K562 (cell line): ENCODE results near the gene TINAG. TPM values are rescaled to one million over a fixed set of nuclear protein-coding genes. Genes with fewer than 3 reads are reported as not detected.

ENCODE experiments used
- ATAC-seq: fragments of 200-7000 bp; cut with Tn5 transposase; 3 replicates; pipeline ENCODE4 v1.9.1; 2020; ENCODE audit warnings: moderate library complexity
- BruUV-seq: library from RNA; stranded (reverse); fragments of 400-500 nt; replicated peaks from 2 replicates; lab custom pipeline; 2021; lab: Mats Ljungman, UMichigan
- CTCF ChIA-PET: fragments of 300-600 bp; formaldehyde crosslinking; extraction: SDS; loops from one replicate; lab custom pipeline; 2021; ENCODE audit warnings: low intra/inter-chr PET ratio; lab: Yijun Ruan, JAX
- POLR2A ChIA-PET: fragments of 300-600, 350-650 bp; sonication (Branson Sonifier 250); formaldehyde crosslinking; extraction: SDS; loops from one replicate; lab custom pipeline; 2021; ENCODE audit warnings: antibody characterized with exemption, inconsistent platforms; lab: Yijun Ruan, JAX
- DNase-seq, 4 experiments: peaks; one replicate each; pipeline versions ENCODE4 v3.0.0 to v3.0.0-alpha.2; 2011 to 2018; ENCODE audit warnings: low spot score in 3 of 4, mixed read lengths in 3 of 4; ENCODE audit errors: extremely low read depth in 1 of 4
- FAIRE-seq: peaks from 2 replicates; lab custom pipeline; 2011; peaks lifted over from hg19 to GRCh38; lab: Jason Lieb, UNC
- H2AFZ ChIP-seq: 2 replicates; pipeline ENCODE4 v1.6.0; 2011; ENCODE audit warnings: low read depth, low read length, control low read depth, inconsistent platforms
- H3K27ac ChIP-seq: fragments of 200-600 bp; 3 replicates; pipeline ENCODE4 v1.8.0; 2011; ENCODE audit warnings: low read depth, mild to moderate bottlenecking, control low read depth, inconsistent platforms, low read length, moderate library complexity, mixed read lengths; ENCODE audit errors: extremely low read depth
- H3K27me3 ChIP-seq, 2 experiments: fragments of 300-600 bp in 1 of 2; 2 replicates in 1 of 2; 3 replicates in 1 of 2; pipeline versions ENCODE4 v1.6.0 to v1.8.0; 2011; ENCODE audit warnings: inconsistent platforms in 2 of 2, low read length in 2 of 2, mild to moderate bottlenecking in 1 of 2, mixed read lengths in 1 of 2, moderate library complexity in 1 of 2; ENCODE audit not compliant: control insufficient read depth in 2 of 2, insufficient read depth in 2 of 2
- H3K36me3 ChIP-seq: fragments of 300-600 bp; 3 replicates; pipeline ENCODE4 v1.8.0; 2011; ENCODE audit warnings: mild to moderate bottlenecking, low read length, inconsistent platforms; ENCODE audit not compliant: control insufficient read depth, insufficient read depth
- H3K4me1 ChIP-seq, 2 experiments: fragments of 200-600 bp in 1 of 2; replicated peaks in 1 of 2; 2 replicates in 1 of 2; 3 replicates in 1 of 2; pipeline versions ENCODE4 v1.5.1 to v1.8.0; 2011; ENCODE audit warnings: inconsistent platforms in 2 of 2, low read length in 2 of 2, mild to moderate bottlenecking in 1 of 2, mixed read lengths in 1 of 2, moderate library complexity in 1 of 2; ENCODE audit not compliant: control insufficient read depth in 2 of 2, insufficient read depth in 2 of 2
- H3K4me2 ChIP-seq: 2 replicates; pipeline ENCODE4 v1.6.1; 2011; ENCODE audit warnings: low read length, control low read depth, inconsistent platforms, mixed read lengths; ENCODE audit not compliant: insufficient read depth
- H3K4me3 ChIP-seq: fragments of 200-600 bp; sonication (generic), shearing (Covaris generic); 2 replicates; pipeline ENCODE4 v1.5.1; 2016; ENCODE audit warnings: control low read depth, inconsistent platforms
- H3K79me2 ChIP-seq: fragments of 200-600 bp; 3 replicates; pipeline ENCODE4 v1.8.0; 2011; ENCODE audit warnings: low read length, inconsistent platforms; ENCODE audit not compliant: control insufficient read depth, insufficient read depth
- H3K9ac ChIP-seq, 2 experiments: 2 replicates each; pipeline versions ENCODE4 v1.6.0 to v1.6.1; 2011; ENCODE audit warnings: low read depth in 2 of 2, low read length in 2 of 2, control low read depth in 1 of 2, inconsistent platforms in 1 of 2, mild to moderate bottlenecking in 1 of 2, mixed read lengths in 1 of 2; ENCODE audit not compliant: insufficient read depth in 1 of 2
- H3K9me1 ChIP-seq: one replicate; pipeline ENCODE4 v1.6.0; 2011; ENCODE audit warnings: inconsistent platforms, mild to moderate bottlenecking, low read length, moderate library complexity; ENCODE audit not compliant: control insufficient read depth, insufficient read depth
- H3K9me3 ChIP-seq: replicated peaks from 2 replicates; pipeline ENCODE4 v1.5.1; 2011; ENCODE audit warnings: low read depth, low read length, inconsistent platforms; ENCODE audit not compliant: control insufficient read depth, insufficient read depth
- H4K20me1 ChIP-seq: replicated peaks from 2 replicates; pipeline ENCODE4 v1.6.1; 2011; ENCODE audit warnings: low read length, inconsistent platforms, mixed read lengths; ENCODE audit not compliant: control insufficient read depth, insufficient read depth
- CBFA2T3 ChIP-seq: fragments of 450-650 bp; IDR thresholded peaks from 2 replicates; pipeline ENCODE4 v1.6.1; 2017
- FOXM1 ChIP-seq, 2 experiments: fragments of 450-650 bp in 1 of 2; sonication (generic) in 1 of 2; formaldehyde crosslinking in 1 of 2; IDR thresholded peaks; 2 replicates each; pipeline versions ENCODE4 v1.6.1 to v1.9.0; 2017 to 2022; ENCODE audit warnings: low read depth in 2 of 2, mild to moderate bottlenecking in 2 of 2, missing genetic modification reagents in 1 of 2, moderate library complexity in 1 of 2
- ILF3 ChIP-seq: fragments of 450-650 bp; IDR thresholded peaks from 2 replicates; pipeline ENCODE4 v1.6.1; 2018; ENCODE audit warnings: antibody characterized with exemption, mild to moderate bottlenecking, moderate library complexity, borderline replicate concordance
- RBFOX2 ChIP-seq: fragments of 200-400 bp; formaldehyde crosslinking; IDR thresholded peaks from 2 replicates; pipeline ENCODE4 v1.6.1; 2017; ENCODE audit warnings: low read depth, mild to moderate bottlenecking, low read length, moderate library complexity
- SRSF7 ChIP-seq: fragments of 200-400 bp; formaldehyde crosslinking; optimal IDR thresholded peaks from 2 replicates; pipeline ENCODE3; 2017; ENCODE audit warnings: mild to moderate bottlenecking, low read depth, low read length
- ZC3H8 ChIP-seq: fragments of 450-650 bp; IDR thresholded peaks from 2 replicates; pipeline ENCODE4 v1.6.1; 2017
- ZNF311 ChIP-seq: fragments of 250-450 bp; sonication (Bioruptor Pico); IDR thresholded peaks from 2 replicates; pipeline ENCODE4 v1.4.0; 2020; ENCODE audit warnings: mild to moderate bottlenecking, moderate library complexity
- ZNF518B ChIP-seq: fragments of 250-450 bp; sonication (Bioruptor Pico); IDR thresholded peaks from 2 replicates; pipeline ENCODE4 v1.5.0; 2021; ENCODE audit warnings: mild to moderate bottlenecking, moderate library complexity
- in situ Hi-C: fragments of 300-500 bp; cut with MboI; formaldehyde crosslinking; loops from 4 replicates; pipeline ENCODE4 v1.15.0; 2018; ENCODE audit warnings: inconsistent platforms, mixed read lengths
- intact Hi-C: fragments of 100-400 bp; cut with micrococcal nuclease; formaldehyde crosslinking; loops from 2 replicates; pipeline ENCODE4 v1.14.2; 2022
- polyA plus RNA-seq, 8 experiments: library from polyadenylated mRNA; depleted of rRNA in 4 of 8; stranded (reverse) in 5 of 8; unstranded in 3 of 8; fragments of >200 nt; fragmentation: Nextera tagmentation in 2 of 8; fragmentation: Illumina TruSeq in 1 of 8; extraction: Ambion mirVana in 2 of 8; extraction: Trizol in 1 of 8; gene quantifications; 2 replicates each; pipeline versions ENCODE4 v1.2.1 to v1.2.3, GENCODE V29; 2011 to 2014; ENCODE audit warnings: inconsistent platforms in 1 of 8, missing spikeins in 1 of 8
- total RNA-seq, 7 experiments: library from RNA; depleted of rRNA in 6 of 7; stranded (reverse); fragments of >200 nt in 6 of 7; fragmentation: Illumina TruSeq in 2 of 7; extraction: Trizol in 2 of 7; gene quantifications; 2 replicates each; pipeline versions ENCODE4 v1.2.1 to v1.2.3, GENCODE V29; 2011 to 2021; ENCODE audit warnings: low replicate concordance in 1 of 7
- TF ChIP-seq, protein P1 (sequence below): IDR thresholded peaks from 2 replicates; pipeline ENCODE4 v1.6.1; 2012; ENCODE audit warnings: low read depth, low read length, improper control_type of control experiment, borderline replicate concordance

TINAG gene
- total and polyA plus RNA-seq, 9 of the 15 experiments (the other 6 are each of a cell fraction or from before 2014, with no cell fraction given): not detected

GRCh38 chr6:54301770-54302169 lies 6.5 kb upstream of the TINAG start:
- POLR2A ChIA-PET: no interaction called here
- intact Hi-C loops: no loop called here
- Histone ChIP-seq H2AFZ (no peak overlapping the region), H3K4me3 (no peak overlapping the region), H3K27ac (no peak overlapping the region), H3K27me3 (no peaks in the 10 kb centered on the region), H3K9me3 (peaks cover 1% of the 10 kb centered on the region; the same call in 1 of the 2 replicates), H3K4me1 (no peaks in the 10 kb centered on the region), H3K9ac (no peak overlapping the region)
- no TSS peak for BruUV-seq
- no peak for TF ChIP-seq SRSF7
- no peak for TF ChIP-seq CBFA2T3
- no peak for TF ChIP-seq RBFOX2
- no peak for TF ChIP-seq ZC3H8
- TF ChIP-seq, protein P1, sequence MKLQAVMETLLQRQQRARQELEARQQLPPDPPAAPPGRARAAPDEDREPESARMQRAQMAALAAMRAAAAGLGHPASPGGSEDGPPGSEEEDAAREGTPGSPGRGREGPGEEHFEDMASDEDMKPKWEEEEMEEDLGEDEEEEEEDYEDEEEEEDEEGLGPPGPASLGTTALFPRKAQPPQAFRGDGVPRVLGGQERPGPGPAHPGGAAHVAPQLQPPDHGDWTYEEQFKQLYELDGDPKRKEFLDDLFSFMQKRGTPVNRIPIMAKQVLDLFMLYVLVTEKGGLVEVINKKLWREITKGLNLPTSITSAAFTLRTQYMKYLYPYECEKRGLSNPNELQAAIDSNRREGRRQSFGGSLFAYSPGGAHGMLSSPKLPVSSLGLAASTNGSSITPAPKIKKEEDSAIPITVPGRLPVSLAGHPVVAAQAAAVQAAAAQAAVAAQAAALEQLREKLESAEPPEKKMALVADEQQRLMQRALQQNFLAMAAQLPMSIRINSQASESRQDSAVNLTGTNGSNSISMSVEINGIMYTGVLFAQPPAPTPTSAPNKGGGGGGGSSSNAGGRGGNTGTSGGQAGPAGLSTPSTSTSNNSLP: no peak
- TF ChIP-seq ILF3: no peak
- TF ChIP-seq FOXM1 (IDR thresholded peaks at IDR 0.05; ENCODE audit: low read depth): no peak
- TF ChIP-seq FOXM1 (CRISPR knock-in tag; IDR thresholded peaks at IDR 0.05; ENCODE audit: low read depth): no peak
- no peak for TF ChIP-seq ZNF518B (CRISPR knock-in tag)
- no peak for TF ChIP-seq ZNF311
- TF ChIP-seq, all 486 proteins: peak for 0
- Histone ChIP-seq H3K4me2 (no peak overlapping the region), H3K9me1 (no peaks in the 10 kb centered on the region), H3K36me3 (no peaks in the 10 kb centered on the region), H3K79me2 (no peaks in the 10 kb centered on the region), H4K20me1 (no peaks in the 10 kb centered on the region)
- DNase-seq (no peak), FAIRE-seq (no peak), ATAC-seq (no peak)
- CTCF ChIA-PET: no interaction called here
- in situ Hi-C loops: no loop called here
